Activated CD8-positive, alpha-beta T cell treated with anti-CD3 and anti-CD28 coated beads for 36 hours (primary cell): ENCODE results near the gene CRKL. TPM values are rescaled to one million over a fixed set of nuclear protein-coding genes. Genes with fewer than 3 reads are reported as not detected.

Experiments
- ATAC-seq: fragments of 200-7000 bp; cut with Tn5 transposase; one replicate; pipeline ENCODE4 v1.10.0; 2021; ENCODE audit warnings: mild to moderate bottlenecking, moderate library complexity
- CTCF ChIA-PET: fragments of 350-600 bp; sonication (Branson Sonifier 250); formaldehyde crosslinking; loops from one replicate; lab custom pipeline; 2021; ENCODE audit warnings: antibody characterized with exemption; lab: Charles Lee
- POLR2A ChIA-PET: fragments of 350-600 bp; sonication (Branson Sonifier 250); formaldehyde crosslinking; loops from one replicate; lab custom pipeline; 2021; ENCODE audit warnings: antibody characterized with exemption; lab: Charles Lee
- DNase-seq: peaks from one replicate; pipeline ENCODE4 v3.0.0-alpha.2; 2020
- H3K27ac Mint-ChIP-seq: one replicate; pipeline ENCODE4 v1.8.0; 2021; ENCODE audit warnings: mild to moderate bottlenecking, mixed read lengths
- H3K27me3 Mint-ChIP-seq: one replicate; pipeline ENCODE4 v1.8.0; 2021; ENCODE audit warnings: mixed read lengths
- H3K36me3 Mint-ChIP-seq: one replicate; pipeline ENCODE4 v1.8.0; 2021; ENCODE audit warnings: low read depth, mixed read lengths
- H3K4me1 Mint-ChIP-seq: one replicate; pipeline ENCODE4 v1.8.0; 2021; ENCODE audit warnings: low read depth, mixed read lengths
- H3K4me3 Mint-ChIP-seq: one replicate; pipeline ENCODE4 v1.8.0; 2021; ENCODE audit warnings: mild to moderate bottlenecking, moderate library complexity, mixed read lengths
- H3K9me3 Mint-ChIP-seq: one replicate; pipeline ENCODE4 v1.8.0; 2021; ENCODE audit warnings: mixed read lengths
- CTCF ChIP-seq: fragments of 200-600 bp; IDR thresholded peaks from one replicate; pipeline ENCODE4 v1.8.0; 2022; ENCODE audit warnings: antibody characterized with exemption, mild to moderate bottlenecking
- intact Hi-C: fragments of 100-400 bp; cut with micrococcal nuclease; formaldehyde crosslinking; loops from one replicate; pipeline ENCODE4 v1.10.0; 2022
- total RNA-seq, 2 experiments: library from RNA; stranded (reverse); gene quantifications; one replicate each; pipeline ENCODE4 v1.2.3, GENCODE V29; 2021

Gene CRKL
- total RNA-seq, 2 experiments from 2014 or later = 99.1 to 102 TPM

- Mint-ChIP-seq H3K4me3 (no peak overlapping the region), H3K9me3 (no peaks in the 10 kb centered on the region), H3K36me3 (peaks cover 42% of the 10 kb centered on the region), H3K27ac (no peak overlapping the region), H3K27me3 (no peaks in the 10 kb centered on the region), H3K4me1 (peaks cover 65% of the 10 kb centered on the region)
- ChIA-PET CTCF (no interaction called here), POLR2A (no interaction called here)
- DNase-seq = no peak
- TF ChIP-seq CTCF = no peak
- ATAC-seq = no peak
- intact Hi-C loops = no loop called here
Observed at GRCh38 chr22:20945578-20945934, 28.3 kb downstream of the CRKL start.

- H3K36me3 Mint-ChIP-seq = peaks cover 39% of the 10 kb centered on the region
- H3K4me3 Mint-ChIP-seq = no peak overlapping the region
- ATAC-seq = no peak
- no peaks in the 10 kb centered on the region for H3K27me3 Mint-ChIP-seq
- H3K4me1 Mint-ChIP-seq = peaks cover 59% of the 10 kb centered on the region
- intact Hi-C loops = no loop called here
- TF ChIP-seq CTCF = no peak
- CTCF ChIA-PET = no interaction called here
- no peaks in the 10 kb centered on the region for H3K9me3 Mint-ChIP-seq
- peak overlapping the region; percentile 25 for H3K27ac Mint-ChIP-seq
- POLR2A ChIA-PET = no interaction called here
- DNase-seq = no peak
Observed at GRCh38 chr22:20946080-20946986, 29.1 kb downstream of the CRKL start.

GRCh38 chr22:20946991-20947390, 29.8 kb downstream of the CRKL start:
- POLR2A ChIA-PET = no interaction called here
- CTCF ChIA-PET = no interaction called here
- ATAC-seq = no peak
- Mint-ChIP-seq H3K9me3 (no peaks in the 10 kb centered on the region), H3K36me3 (peaks cover 36% of the 10 kb centered on the region), H3K4me1 (peaks cover 54% of the 10 kb centered on the region), H3K27me3 (no peaks in the 10 kb centered on the region), H3K27ac (no peak overlapping the region), H3K4me3 (no peak overlapping the region)
- intact Hi-C loops = no loop called here
- no peak for DNase-seq
- TF ChIP-seq CTCF = no peak

GRCh38 chr22:20948450-20948849, 31.2 kb downstream of the CRKL start:
- ATAC-seq (no peak), DNase-seq (no peak)
- Mint-ChIP-seq H3K36me3 (peaks cover 24% of the 10 kb centered on the region), H3K4me1 (peaks cover 40% of the 10 kb centered on the region), H3K4me3 (no peak overlapping the region), H3K27me3 (no peaks in the 10 kb centered on the region), H3K9me3 (no peaks in the 10 kb centered on the region), H3K27ac (no peak overlapping the region)
- POLR2A ChIA-PET = no interaction called here
- TF ChIP-seq CTCF = no peak
- intact Hi-C loops = no loop called here
- CTCF ChIA-PET = no interaction called here

- no peak for ATAC-seq
- Mint-ChIP-seq H3K36me3 (peaks cover 25% of the 10 kb centered on the region), H3K27me3 (no peaks in the 10 kb centered on the region), H3K4me1 (peaks cover 36% of the 10 kb centered on the region), H3K27ac (no peak overlapping the region), H3K9me3 (no peaks in the 10 kb centered on the region), H3K4me3 (no peak overlapping the region)
- POLR2A ChIA-PET = no interaction called here
- intact Hi-C loops = no loop called here
- no peak for TF ChIP-seq CTCF
- CTCF ChIA-PET = no interaction called here
- DNase-seq = no peak
Observed at GRCh38 chr22:20948989-20949388, 31.8 kb downstream of the CRKL start.
